Measurements from ENCODE around the gene TSC2.
A peak's percentile ranks its signal among the peaks of the same experiment; 100 is the strongest.

TSC2 gene

GRCh38 chr16:2015117-2015946 is 32.5 kb upstream of the TSC2 start:
- TF ChIP-seq CTCF (IDR thresholded peaks at IDR 0.05; ENCODE audit: insufficient read depth, missing control alignments): no peak
- no peak for FAIRE-seq
- no peak for DNase-seq (ENCODE audit: insufficient read length, low spot score)

GRCh38 chr16:2015947-2016208 is 31.9 kb upstream of the TSC2 start:
- TF ChIP-seq CTCF (IDR thresholded peaks at IDR 0.05; ENCODE audit: insufficient read depth, missing control alignments): no peak

GRCh38 chr16:2016407-2016922 is 31.3 kb upstream of the TSC2 start:
- peak; percentile 23 for TF ChIP-seq CTCF (IDR thresholded peaks at IDR 0.05; ENCODE audit: insufficient read depth, missing control alignments)
- FAIRE-seq (no peak), DNase-seq (ENCODE audit: insufficient read length, low spot score) (no peak)

More at GRCh38 chr16:2015947-2016208, 31.9 kb upstream of the TSC2 start:
- DNase-seq (ENCODE audit: insufficient read length, low spot score) (no peak), FAIRE-seq (no peak)

- DNase-seq (ENCODE audit: insufficient read length, low spot score) (peak; percentile 73), FAIRE-seq (no peak)
- TF ChIP-seq CTCF (IDR thresholded peaks at IDR 0.05; ENCODE audit: insufficient read depth, missing control alignments): no peak
These were observed 28.3 kb upstream of the TSC2 start, which contains the start of gene NPW for GRCh38 chr16:2019518-2019920. TSS of gene NPW (plus strand) at chr16:2019785.

GRCh38 chr16:2019921-2020831 is 27.6 kb upstream of the TSC2 start:
- TF ChIP-seq CTCF (IDR thresholded peaks at IDR 0.05; ENCODE audit: insufficient read depth, missing control alignments): no peak
- DNase-seq (ENCODE audit: insufficient read length, low spot score) (no peak), FAIRE-seq (no peak)

- DNase-seq (ENCODE audit: insufficient read length, low spot score) (no peak), FAIRE-seq (no peak)
- no peak for TF ChIP-seq CTCF (IDR thresholded peaks at IDR 0.05; ENCODE audit: insufficient read depth, missing control alignments)
These were observed 25.1 kb upstream of the TSC2 start for GRCh38 chr16:2022723-2023091.

All from D721Med (cell line).